Right renal cortex interstitium (tissue), 3 donors: ENCODE measurements around the gene NAE1. TPM values are rescaled to one million over a fixed set of nuclear protein-coding genes. Genes with fewer than 3 reads are reported as not detected.
"Not testable (repeated sequence)": the region's sequence is repeated elsewhere in the genome, so short reads cannot be mapped to it uniquely, and the experiment has no call there.

Experiments
- DNase-seq, 3 donors: peaks; one replicate each; pipeline ENCODE4 v3.0.0-alpha.2; 2013; ENCODE audit warnings: low read depth in 3 of 3, low spot score in 2 of 3
- polyA plus RNA-seq, 3 donors: library from polyadenylated mRNA; unstranded; fragments of 120-200 nt; gene quantifications; one replicate each; pipeline ENCODE4 v1.2.1, GENCODE V29; 2013; ENCODE audit not compliant: insufficient read length in 3 of 3

The NAE1 gene
- polyA plus RNA-seq, 3 donors: 83.5 to 89.4 (median 84.9) TPM

DNA sequence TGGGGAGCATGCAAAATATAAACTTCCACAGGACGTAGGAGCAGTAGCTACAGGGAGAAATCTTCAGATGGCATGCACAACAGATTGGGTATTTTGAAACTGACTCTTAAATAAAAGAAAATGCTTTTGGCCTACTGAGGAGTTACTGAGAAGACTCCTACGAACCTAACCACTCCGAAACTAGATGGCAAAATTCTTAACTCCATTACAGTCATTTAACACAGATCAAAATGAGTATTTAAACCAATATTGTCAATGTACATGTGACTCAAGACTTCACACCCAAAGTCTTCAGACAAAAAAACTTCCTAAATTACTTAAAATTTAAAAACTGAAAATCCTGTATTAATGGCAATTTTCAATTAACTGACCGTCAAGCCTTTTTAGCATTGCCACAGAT lies 21.0 kb downstream of the NAE1 start:
- no peak for DNase-seq

DNA sequence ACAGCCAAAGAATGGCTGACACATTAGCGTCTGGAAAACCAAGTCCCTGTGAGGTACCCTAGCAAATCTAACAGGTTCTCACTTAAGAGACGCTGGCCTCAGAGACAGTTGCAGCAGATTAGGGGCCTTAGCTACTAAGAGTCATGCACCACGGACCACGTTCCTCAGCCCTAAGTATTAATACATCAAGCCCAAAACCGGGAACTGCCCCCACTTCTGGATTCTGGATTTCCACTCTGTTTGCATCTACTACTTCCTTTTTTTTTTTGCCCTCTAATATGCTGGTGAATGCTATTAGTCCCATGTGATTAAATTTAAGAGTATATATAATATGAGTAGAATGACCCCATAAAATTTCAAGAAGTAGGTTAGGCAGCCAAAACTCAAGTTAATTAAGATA lies 28.6 kb downstream of the NAE1 start:
- no peak for DNase-seq

DNA sequence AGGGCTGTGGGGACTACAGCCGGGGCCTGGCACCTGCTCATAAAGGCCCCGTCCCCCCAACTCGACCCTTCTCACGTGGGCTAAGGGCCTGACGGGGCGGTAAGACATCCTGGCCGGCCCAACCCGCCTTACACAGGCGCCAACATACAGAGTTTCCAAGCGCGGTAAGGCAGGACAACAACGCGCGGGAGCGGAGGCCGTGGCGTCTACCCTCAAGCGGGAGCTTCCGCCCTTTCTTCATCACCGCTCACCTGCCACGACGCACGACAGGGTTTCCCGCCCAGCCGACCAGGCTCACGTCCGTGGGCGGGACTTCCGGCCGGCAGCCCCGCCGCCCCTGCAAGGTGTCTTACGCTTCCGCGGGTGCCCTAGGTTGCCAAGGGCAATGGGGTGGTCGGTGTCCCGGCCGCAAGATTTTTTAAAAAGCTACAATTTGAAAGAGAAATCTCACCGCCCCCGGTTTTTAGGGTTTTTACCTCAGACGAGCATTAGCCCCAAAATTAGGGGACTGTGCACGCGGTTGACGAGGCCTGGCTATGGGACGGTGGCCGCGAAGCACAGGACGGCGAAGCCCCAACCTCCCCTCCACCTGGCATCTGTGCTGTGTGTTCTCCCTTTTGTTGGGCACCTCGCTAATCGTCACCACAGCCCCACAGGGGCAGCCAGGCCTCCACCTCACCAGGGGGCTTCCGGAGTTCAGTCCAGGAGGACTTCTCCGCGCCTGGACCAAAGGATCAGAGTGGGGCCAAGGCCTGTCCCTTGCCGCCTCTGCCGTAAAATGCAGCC lies 29.3 kb downstream of the NAE1 start, which contains the start of gene TERB1:
TERB1 (minus strand) TSS at position 265 of the 786 bp plus-strand sequence. CDS start 4,786 bp downstream, outside the sequence.
- no peak for DNase-seq

DNA sequence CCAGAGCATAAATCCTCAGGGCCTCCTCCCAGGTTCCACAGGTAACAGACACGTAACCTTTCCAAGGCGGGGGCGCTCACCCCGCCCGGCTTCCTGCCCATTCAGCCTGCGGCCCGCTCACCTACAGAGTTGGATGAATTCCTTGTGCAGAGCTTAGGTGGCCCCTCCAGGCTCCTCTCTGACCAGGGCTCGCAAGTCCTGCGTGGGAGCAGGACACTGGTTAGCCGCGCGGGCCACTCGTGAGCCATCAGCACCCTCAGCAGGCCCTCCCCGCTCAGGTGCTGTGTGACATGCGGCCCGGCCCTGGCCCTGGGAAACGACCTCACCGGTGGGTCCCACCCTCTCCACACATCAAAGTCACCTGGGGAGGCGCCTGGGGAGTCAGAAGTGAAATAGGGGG lies 29.9 kb downstream of the NAE1 start:
- DNase-seq: no peak

DNA sequence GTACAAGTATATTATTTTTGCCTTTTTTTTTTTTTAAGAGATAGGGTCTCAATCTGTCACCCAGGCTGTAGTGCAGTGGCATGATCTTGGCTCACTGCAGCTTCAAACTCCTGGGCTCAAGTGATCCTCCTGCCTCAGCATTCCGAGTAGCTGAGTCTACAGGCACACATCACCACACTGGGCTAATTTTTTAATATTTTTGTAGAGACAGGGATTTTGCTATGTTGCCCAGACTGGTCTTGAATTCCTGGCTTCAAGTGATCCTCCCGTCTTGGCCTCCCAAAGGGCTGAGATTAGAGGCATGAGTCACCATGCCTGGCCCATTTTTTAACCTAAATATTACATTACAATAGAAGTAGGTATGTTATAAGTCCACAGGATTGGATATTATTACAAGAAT lies 32.6 kb downstream of the NAE1 start:
- DNase-seq: no peak

DNA sequence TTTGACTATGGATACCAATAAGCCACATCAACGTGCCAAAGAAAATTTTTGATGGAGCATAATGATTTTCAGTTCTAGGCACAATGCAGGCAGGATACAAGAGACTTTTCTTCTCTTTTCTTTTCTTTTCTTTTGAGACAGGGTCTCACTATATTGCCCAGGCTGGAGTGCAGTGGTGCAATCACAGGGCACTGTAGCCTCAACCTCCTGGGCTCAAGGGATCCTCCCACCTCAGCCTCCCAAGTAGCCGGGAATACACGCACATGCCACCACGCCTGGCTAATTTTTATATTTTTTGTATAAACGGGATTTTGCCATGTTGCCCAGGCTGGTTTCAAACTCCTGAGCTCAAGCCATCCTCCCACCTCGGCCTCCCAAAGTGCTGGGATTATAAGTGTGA lies 36.8 kb downstream of the NAE1 start:
- not testable (repeated sequence) for DNase-seq

DNA sequence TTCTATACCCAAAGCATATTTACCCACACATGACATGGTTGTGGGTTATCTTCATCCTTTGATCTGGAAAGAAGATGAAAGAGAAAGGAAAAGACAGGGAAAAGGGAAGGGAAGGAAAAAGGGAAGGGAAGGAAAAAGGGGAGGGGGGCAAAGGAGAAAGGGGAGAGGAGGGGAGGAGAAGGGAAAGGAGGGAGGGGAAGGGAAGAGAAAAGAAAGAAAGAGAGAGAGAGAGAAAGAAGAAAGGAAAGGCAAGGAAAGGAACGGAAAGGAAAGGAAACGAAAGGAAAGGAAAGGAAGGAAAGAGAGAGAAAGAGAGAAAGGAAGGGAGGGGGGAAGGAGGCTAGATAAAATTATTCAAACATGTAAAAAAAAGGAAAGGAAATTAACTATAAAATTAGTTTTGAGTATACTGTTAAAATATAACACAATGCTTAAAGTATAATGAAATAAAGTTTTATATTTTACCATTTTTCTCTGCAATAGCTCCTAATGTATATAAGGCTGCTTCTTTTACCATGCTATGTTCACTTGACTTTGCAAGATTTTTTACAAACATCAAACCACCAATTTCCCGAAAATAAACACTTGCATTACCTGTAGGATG lies 40.5 kb downstream of the NAE1 start:
- DNase-seq: no peak

DNA sequence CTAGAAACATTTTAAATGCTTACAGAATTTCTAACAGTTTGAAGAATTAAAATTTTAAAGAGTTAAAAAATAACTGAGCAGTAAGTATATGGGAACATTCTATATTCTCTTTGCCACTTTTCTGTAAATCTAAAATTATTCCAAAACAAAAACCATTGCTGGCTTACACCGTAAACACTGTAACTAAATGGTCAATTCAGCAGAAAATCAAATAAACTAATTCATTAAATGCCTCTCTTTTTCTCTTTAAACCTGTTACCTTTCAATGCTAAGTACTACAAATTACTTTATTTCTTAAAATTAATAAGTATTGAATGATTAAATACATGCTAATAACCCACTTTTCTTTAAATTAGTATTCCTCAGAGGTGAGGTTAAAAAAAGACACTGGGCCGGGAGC lies 43.3 kb downstream of the NAE1 start:
- no peak for DNase-seq

DNA sequence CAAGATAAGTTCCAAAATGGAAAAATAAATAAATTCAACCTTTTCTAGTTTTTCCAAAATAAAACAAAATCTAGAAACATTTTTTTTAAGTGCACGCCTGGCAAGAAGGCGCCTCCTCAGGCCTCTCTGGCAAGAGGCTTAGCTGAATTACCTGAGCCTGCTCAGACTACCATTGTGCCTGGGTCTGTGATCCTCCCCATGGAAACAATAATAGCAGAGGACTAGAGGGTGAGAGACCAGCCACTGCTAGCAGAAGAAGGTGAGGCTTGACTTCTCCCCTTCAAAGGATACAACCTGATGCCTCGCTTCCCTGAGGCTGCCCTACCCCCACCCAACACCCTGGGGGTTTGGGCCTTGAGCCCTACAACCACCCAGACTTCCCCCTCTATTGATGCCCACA lies 44.2 kb downstream of the NAE1 start:
- DNase-seq: no peak

DNA sequence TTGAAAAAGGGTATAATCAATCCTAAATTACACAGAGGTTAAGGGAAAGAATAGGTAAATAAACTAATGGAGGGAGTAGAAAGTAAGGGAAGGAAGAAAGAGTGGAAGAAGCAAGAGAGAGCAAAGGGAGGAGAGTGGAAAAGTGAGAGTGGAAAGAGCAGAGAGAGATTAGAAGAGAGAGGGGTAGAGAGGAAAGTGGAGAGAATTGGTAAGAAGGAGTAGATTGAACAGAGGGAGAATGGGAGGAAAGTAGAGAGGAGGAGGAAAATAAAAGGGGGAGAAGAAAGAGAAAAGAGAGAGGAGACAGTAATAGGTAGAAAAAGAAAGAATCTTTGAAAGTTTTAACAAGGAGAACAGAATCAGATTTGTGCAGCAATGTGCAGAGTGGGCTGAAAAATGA lies 54.3 kb downstream of the NAE1 start:
- no peak for DNase-seq

DNA sequence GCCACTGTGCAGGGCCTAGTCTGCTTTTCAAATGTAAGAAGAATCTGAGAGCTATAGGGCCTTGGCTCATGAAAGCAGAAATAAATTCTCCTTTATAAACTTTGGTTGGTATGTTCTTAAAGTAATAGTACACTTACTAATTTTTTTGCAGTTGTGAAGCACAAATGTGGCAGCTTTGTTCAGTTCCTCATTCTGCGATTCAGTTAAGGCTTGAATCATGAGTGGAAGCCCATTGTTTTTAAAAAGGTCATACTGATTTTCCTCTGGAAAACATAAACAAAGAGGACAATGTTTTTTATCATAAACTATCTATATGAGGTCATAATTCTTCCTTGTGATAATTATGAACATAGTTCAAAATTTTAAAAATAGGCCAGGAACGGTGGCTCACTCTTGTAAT lies 55.8 kb downstream of the NAE1 start:
- no peak for DNase-seq

DNA sequence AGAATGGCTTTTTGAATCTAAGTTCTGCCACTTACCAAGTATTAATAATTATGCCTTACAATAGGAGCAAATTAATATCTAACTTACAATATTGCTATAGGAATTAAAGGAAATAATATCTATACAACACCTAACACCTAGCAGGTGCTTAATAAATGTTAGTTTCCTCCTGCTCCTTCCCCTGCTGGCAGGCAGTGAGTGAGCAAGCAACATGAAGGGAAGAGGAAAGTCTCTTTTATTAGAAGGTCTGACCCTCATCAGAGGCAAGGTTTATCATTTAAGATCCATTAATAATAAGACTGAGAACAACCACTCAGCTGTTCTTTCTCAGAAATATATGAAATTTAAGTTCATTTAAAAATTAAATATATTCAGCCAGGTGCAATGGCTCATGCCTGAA lies 72.7 kb downstream of the NAE1 start:
- no peak for DNase-seq

DNA sequence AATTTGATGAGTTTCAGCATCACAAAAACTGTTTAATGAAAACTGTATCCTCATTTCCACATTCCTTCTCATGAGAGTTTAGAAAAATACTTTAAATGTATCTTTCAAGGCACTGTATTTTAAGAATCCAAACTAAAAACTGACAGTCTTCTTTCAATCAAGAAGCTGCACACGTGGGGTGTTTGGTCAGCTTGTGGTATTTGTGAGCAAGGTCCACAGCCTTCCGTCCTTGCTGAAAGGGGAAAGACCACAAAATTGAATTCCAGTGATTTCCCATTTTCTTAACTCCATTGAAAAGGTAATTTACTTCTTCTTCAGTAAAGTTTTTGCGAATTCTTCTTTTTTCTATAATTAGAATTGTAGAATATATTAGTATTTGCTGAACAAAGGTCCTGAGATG lies 76.0 kb downstream of the NAE1 start:
- no peak for DNase-seq

DNA sequence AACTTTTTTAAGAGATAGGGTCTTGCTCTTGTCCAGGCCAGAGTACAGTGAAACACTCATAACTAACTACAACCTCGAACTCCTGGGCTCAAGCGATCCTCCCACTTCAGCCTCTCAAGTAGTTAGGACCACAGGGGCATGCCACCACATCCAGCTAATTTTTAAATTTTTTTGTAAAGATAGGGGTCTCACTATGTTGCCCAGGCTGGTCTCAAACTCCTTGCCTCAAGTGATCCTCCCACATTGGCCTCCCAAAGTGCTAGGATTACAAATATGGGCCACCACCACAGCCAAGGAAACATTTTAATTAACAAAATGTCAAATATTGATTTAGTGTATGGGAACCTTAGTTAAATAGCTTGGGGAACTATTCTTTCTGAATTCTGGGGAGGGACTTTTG lies 76.6 kb downstream of the NAE1 start:
- DNase-seq: no peak

DNA sequence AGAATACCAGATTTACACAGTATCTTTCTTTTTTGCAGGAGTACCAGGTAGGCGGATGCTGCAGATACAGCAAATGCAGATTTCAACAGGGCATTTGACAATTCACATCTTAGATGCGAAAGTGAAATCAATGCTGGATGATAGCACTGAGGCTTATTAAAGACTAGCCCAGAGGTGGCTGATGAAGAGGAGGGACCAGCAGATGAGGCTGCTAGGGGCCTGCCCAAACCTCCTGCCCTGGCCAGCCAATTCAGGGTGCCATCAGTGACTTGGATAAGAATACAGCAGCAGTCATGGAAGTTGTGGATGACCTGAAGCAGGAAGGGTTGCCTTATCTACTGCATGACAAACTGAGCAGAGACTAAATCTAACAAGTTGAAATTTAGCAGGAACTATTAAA lies 77.8 kb downstream of the NAE1 start:
- no peak for DNase-seq

Other genes starting within 250 kb of the NAE1 start
- 10 to 100 TPM; 58.7 to 64.0 (median 63.8) TPM for gene CMTM3, start 226.3 kb downstream of the NAE1 start, polyA plus RNA-seq
- gene CMTM4, start 134.2 kb downstream of the NAE1 start, polyA plus RNA-seq: 10 to 100 TPM; 69.1 to 70.8 (median 69.4) TPM
- gene DYNC1LI2, start 79.4 kb downstream of the NAE1 start, polyA plus RNA-seq: 100 to 1,000 TPM in 1 of 3 donors, 10 to 100 TPM in 2; 96.3 to 104 (median 97.4) TPM
- under 1 TPM in 1 of 3 donors, not detected in 2; 0.16 TPM for gene TERB1, start 29.4 kb downstream of the NAE1 start, polyA plus RNA-seq
- gene CA7, start 13.4 kb upstream of the NAE1 start, polyA plus RNA-seq: under 1 TPM; 0.11 to 0.25 (median 0.24) TPM
- gene PDP2, start 49.5 kb upstream of the NAE1 start, polyA plus RNA-seq: 10 to 100 TPM; 12.3 to 12.9 (median 12.7) TPM
- gene CDH16, start 87.9 kb upstream of the NAE1 start, polyA plus RNA-seq: 100 to 1,000 TPM; 228 to 269 (median 251) TPM
- gene RRAD, start 94.6 kb upstream of the NAE1 start, polyA plus RNA-seq: 1 to 10 TPM; 1.9 to 3.2 (median 2.1) TPM
- 10 to 100 TPM; 76.4 to 98.5 (median 95.7) TPM for gene CIAO2B, start 103.4 kb upstream of the NAE1 start, polyA plus RNA-seq
- 10 to 100 TPM; 39.6 to 45.2 (median 39.7) TPM for gene CES2, start 104.5 kb upstream of the NAE1 start, polyA plus RNA-seq
- gene CES3, start 130.3 kb upstream of the NAE1 start, polyA plus RNA-seq: 1 to 10 TPM; 1.3 to 3.1 (median 1.8) TPM
- gene CES4A, start 157.6 kb upstream of the NAE1 start, polyA plus RNA-seq: 1 to 10 TPM; 6.1 to 6.8 (median 6.7) TPM
- gene CBFB, start 198.2 kb upstream of the NAE1 start, polyA plus RNA-seq: 10 to 100 TPM; 64.9 to 70.8 (median 66.6) TPM